ENCODE data around the gene TEKT2.

DNA sequence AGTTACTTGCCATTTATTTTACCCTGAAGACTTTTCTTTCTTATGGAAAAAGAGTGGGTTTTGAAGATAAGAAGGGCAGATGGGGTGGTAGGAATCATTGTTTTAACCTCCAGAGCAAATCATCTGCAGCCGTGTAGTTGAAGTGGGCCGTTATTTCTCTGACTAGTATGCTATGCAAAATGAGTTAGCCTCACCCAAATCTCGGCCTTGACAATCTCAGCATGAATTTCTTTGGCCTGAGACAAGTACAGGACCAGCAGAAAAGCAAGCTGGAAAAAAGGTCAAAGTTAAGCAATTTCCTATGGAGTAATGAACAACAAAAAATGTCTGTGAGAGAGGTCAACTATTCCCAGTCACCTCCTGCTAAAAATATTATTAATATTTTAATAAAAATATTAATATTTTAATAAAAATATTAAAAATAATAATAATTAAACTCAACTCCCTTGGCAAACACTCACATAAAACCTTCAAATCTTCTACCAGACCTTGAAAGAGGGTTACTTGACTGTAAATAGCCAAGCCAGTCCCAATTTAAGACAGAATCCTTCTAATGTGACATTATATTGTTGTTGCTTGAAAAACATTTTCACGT is 6.8 kb upstream of the TEKT2 start:
- TF ChIP-seq, protein P1, sequence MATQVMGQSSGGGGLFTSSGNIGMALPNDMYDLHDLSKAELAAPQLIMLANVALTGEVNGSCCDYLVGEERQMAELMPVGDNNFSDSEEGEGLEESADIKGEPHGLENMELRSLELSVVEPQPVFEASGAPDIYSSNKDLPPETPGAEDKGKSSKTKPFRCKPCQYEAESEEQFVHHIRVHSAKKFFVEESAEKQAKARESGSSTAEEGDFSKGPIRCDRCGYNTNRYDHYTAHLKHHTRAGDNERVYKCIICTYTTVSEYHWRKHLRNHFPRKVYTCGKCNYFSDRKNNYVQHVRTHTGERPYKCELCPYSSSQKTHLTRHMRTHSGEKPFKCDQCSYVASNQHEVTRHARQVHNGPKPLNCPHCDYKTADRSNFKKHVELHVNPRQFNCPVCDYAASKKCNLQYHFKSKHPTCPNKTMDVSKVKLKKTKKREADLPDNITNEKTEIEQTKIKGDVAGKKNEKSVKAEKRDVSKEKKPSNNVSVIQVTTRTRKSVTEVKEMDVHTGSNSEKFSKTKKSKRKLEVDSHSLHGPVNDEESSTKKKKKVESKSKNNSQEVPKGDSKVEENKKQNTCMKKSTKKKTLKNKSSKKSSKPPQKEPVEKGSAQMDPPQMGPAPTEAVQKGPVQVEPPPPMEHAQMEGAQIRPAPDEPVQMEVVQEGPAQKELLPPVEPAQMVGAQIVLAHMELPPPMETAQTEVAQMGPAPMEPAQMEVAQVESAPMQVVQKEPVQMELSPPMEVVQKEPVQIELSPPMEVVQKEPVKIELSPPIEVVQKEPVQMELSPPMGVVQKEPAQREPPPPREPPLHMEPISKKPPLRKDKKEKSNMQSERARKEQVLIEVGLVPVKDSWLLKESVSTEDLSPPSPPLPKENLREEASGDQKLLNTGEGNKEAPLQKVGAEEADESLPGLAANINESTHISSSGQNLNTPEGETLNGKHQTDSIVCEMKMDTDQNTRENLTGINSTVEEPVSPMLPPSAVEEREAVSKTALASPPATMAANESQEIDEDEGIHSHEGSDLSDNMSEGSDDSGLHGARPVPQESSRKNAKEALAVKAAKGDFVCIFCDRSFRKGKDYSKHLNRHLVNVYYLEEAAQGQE (IDR thresholded peaks at IDR 0.05; ENCODE audit: insufficient read depth in 1 of 2, low read depth in 2 of 2, low read length in 2 of 2): no peak
- TF ChIP-seq TAF1 (IDR thresholded peaks at IDR 0.05; ENCODE audit: borderline replicate concordance, insufficient read depth, low read length) (no peak), POLR2AphosphoS5 (IDR thresholded peaks at IDR 0.05; ENCODE audit: low read depth, low read length) (no peak), SIN3A (IDR thresholded peaks at IDR 0.05; ENCODE audit: borderline replicate concordance, insufficient read depth, low read length) (no peak)
